ENCODE results near the gene ZNF322. TPM values are rescaled to one million over a fixed set of nuclear protein-coding genes. Genes with fewer than 3 reads are reported as not detected.

ZNF322 gene
- total RNA-seq, 1 donor from 2014 or later, result 9.1 TPM

- Mint-ChIP-seq H3K36me3 (ENCODE audit: low read depth) (peaks cover 43% of the 10 kb centered on the region), H3K27me3 (ENCODE audit: insufficient read depth) (no peaks in the 10 kb centered on the region), H3K4me3 (no peak overlapping the region), H3K9me3 (peaks cover 29% of the 10 kb centered on the region), H3K4me1 (ENCODE audit: low read depth) (peaks cover 15% of the 10 kb centered on the region), H3K27ac (no peak overlapping the region)
- intact Hi-C loops (cut with micrococcal nuclease), result no loop called here
- DNase-seq (ENCODE audit: low spot score), result no peak
These were observed 6.5 kb downstream of the ZNF322 start for GRCh38 chr6:26653007-26653406.

- Mint-ChIP-seq H3K4me1 (ENCODE audit: low read depth) (peaks cover 6% of the 10 kb centered on the region), H3K9me3 (peaks cover 40% of the 10 kb centered on the region), H3K4me3 (no peak overlapping the region), H3K27ac (no peak overlapping the region), H3K36me3 (ENCODE audit: low read depth) (peaks cover 36% of the 10 kb centered on the region), H3K27me3 (ENCODE audit: insufficient read depth) (no peaks in the 10 kb centered on the region)
- DNase-seq (ENCODE audit: low spot score), result no peak
- intact Hi-C loops (cut with micrococcal nuclease), result no loop called here
These were observed 8.3 kb downstream of the ZNF322 start for GRCh38 chr6:26651133-26651781.

- intact Hi-C loops (cut with micrococcal nuclease), result no loop called here
- no peaks in the 10 kb centered on the region for H3K27me3 Mint-ChIP-seq (ENCODE audit: insufficient read depth)
- no peaks in the 10 kb centered on the region for H3K4me1 Mint-ChIP-seq (ENCODE audit: low read depth)
- H3K9me3 Mint-ChIP-seq, result peaks cover 75% of the 10 kb centered on the region
- H3K36me3 Mint-ChIP-seq (ENCODE audit: low read depth), result peaks cover 48% of the 10 kb centered on the region
- no peak overlapping the region for H3K27ac Mint-ChIP-seq
- DNase-seq (ENCODE audit: low spot score), result no peak
- H3K4me3 Mint-ChIP-seq, result no peak overlapping the region
These were observed 13.5 kb downstream of the ZNF322 start for GRCh38 chr6:26646074-26646473.

GRCh38 chr6:26640806-26641205 lies 18.7 kb downstream of the ZNF322 start:
- Mint-ChIP-seq H3K27me3 (ENCODE audit: insufficient read depth) (no peaks in the 10 kb centered on the region), H3K4me1 (ENCODE audit: low read depth) (no peaks in the 10 kb centered on the region), H3K9me3 (peaks cover 58% of the 10 kb centered on the region), H3K4me3 (no peak overlapping the region), H3K36me3 (ENCODE audit: low read depth) (peaks cover 58% of the 10 kb centered on the region), H3K27ac (no peak overlapping the region)
- intact Hi-C loops (cut with micrococcal nuclease), result no loop called here
- no peak for DNase-seq (ENCODE audit: low spot score)

GRCh38 chr6:26629359-26629758 lies 30.2 kb downstream of the ZNF322 start:
- Mint-ChIP-seq H3K4me3 (no peak overlapping the region), H3K4me1 (ENCODE audit: low read depth) (no peaks in the 10 kb centered on the region), H3K9me3 (peaks cover 38% of the 10 kb centered on the region), H3K36me3 (ENCODE audit: low read depth) (peaks cover 8% of the 10 kb centered on the region), H3K27ac (no peak overlapping the region), H3K27me3 (ENCODE audit: insufficient read depth) (peaks cover 4% of the 10 kb centered on the region)
- intact Hi-C loops (cut with micrococcal nuclease), result no loop called here
- no peak for DNase-seq (ENCODE audit: low spot score)

- no peak for DNase-seq (ENCODE audit: low spot score)
- intact Hi-C loops (cut with micrococcal nuclease), result no loop called here
- no peak overlapping the region for H3K27ac Mint-ChIP-seq
- peaks cover 4% of the 10 kb centered on the region for H3K27me3 Mint-ChIP-seq (ENCODE audit: insufficient read depth)
- no peak overlapping the region for H3K4me3 Mint-ChIP-seq
- peaks cover 27% of the 10 kb centered on the region for H3K9me3 Mint-ChIP-seq
- H3K36me3 Mint-ChIP-seq (ENCODE audit: low read depth), result peaks cover 2% of the 10 kb centered on the region
- H3K4me1 Mint-ChIP-seq (ENCODE audit: low read depth), result no peaks in the 10 kb centered on the region
These were observed 31.7 kb downstream of the ZNF322 start for GRCh38 chr6:26627843-26628242.

- DNase-seq (ENCODE audit: low spot score), result no peak
- Mint-ChIP-seq H3K9me3 (peaks cover 19% of the 10 kb centered on the region), H3K27me3 (ENCODE audit: insufficient read depth) (peaks cover 4% of the 10 kb centered on the region), H3K27ac (no peak overlapping the region), H3K4me1 (ENCODE audit: low read depth) (no peaks in the 10 kb centered on the region), H3K4me3 (no peak overlapping the region), H3K36me3 (ENCODE audit: low read depth) (peaks cover 2% of the 10 kb centered on the region)
- intact Hi-C loops (cut with micrococcal nuclease), result no loop called here
These were observed 35.0 kb downstream of the ZNF322 start for GRCh38 chr6:26624557-26624956.

GRCh38 chr6:26623339-26623859 lies 36.1 kb downstream of the ZNF322 start:
- intact Hi-C loops (cut with micrococcal nuclease), result no loop called here
- no peak for DNase-seq (ENCODE audit: low spot score)
- H3K27me3 Mint-ChIP-seq (ENCODE audit: insufficient read depth), result peaks cover 1% of the 10 kb centered on the region
- no peaks in the 10 kb centered on the region for H3K4me1 Mint-ChIP-seq (ENCODE audit: low read depth)
- H3K4me3 Mint-ChIP-seq, result no peak overlapping the region
- no peak overlapping the region for H3K27ac Mint-ChIP-seq
- peaks cover 13% of the 10 kb centered on the region for H3K9me3 Mint-ChIP-seq
- peaks cover 2% of the 10 kb centered on the region for H3K36me3 Mint-ChIP-seq (ENCODE audit: low read depth)

GRCh38 chr6:26613689-26614683 lies 45.6 kb downstream of the ZNF322 start:
- intact Hi-C loops (cut with micrococcal nuclease), result no loop called here
- no peak for DNase-seq (ENCODE audit: low spot score)
- Mint-ChIP-seq H3K36me3 (ENCODE audit: low read depth) (no peaks in the 10 kb centered on the region), H3K27me3 (ENCODE audit: insufficient read depth) (peaks cover 39% of the 10 kb centered on the region), H3K9me3 (peaks cover 3% of the 10 kb centered on the region), H3K4me1 (ENCODE audit: low read depth) (peaks cover 9% of the 10 kb centered on the region), H3K4me3 (peak overlapping the region; percentile 74), H3K27ac (no peak overlapping the region)

GRCh38 chr6:26613201-26613600 lies 46.3 kb downstream of the ZNF322 start:
- H3K4me1 Mint-ChIP-seq (ENCODE audit: low read depth), result peaks cover 9% of the 10 kb centered on the region
- peaks cover 3% of the 10 kb centered on the region for H3K9me3 Mint-ChIP-seq
- DNase-seq (ENCODE audit: low spot score), result no peak
- no peak overlapping the region for H3K27ac Mint-ChIP-seq
- no peaks in the 10 kb centered on the region for H3K36me3 Mint-ChIP-seq (ENCODE audit: low read depth)
- intact Hi-C loops (cut with micrococcal nuclease), result no loop called here
- H3K27me3 Mint-ChIP-seq (ENCODE audit: insufficient read depth), result peaks cover 39% of the 10 kb centered on the region
- H3K4me3 Mint-ChIP-seq, result no peak overlapping the region

GRCh38 chr6:26611599-26611998 lies 47.9 kb downstream of the ZNF322 start:
- H3K36me3 Mint-ChIP-seq (ENCODE audit: low read depth), result no peaks in the 10 kb centered on the region
- peaks cover 18% of the 10 kb centered on the region for H3K4me1 Mint-ChIP-seq (ENCODE audit: low read depth)
- H3K27me3 Mint-ChIP-seq (ENCODE audit: insufficient read depth), result peaks cover 39% of the 10 kb centered on the region
- H3K4me3 Mint-ChIP-seq, result no peak overlapping the region
- H3K27ac Mint-ChIP-seq, result no peak overlapping the region
- intact Hi-C loops (cut with micrococcal nuclease), result no loop called here
- no peaks in the 10 kb centered on the region for H3K9me3 Mint-ChIP-seq
- no peak for DNase-seq (ENCODE audit: low spot score)

GRCh38 chr6:26609463-26609862 lies 50.1 kb downstream of the ZNF322 start:
- intact Hi-C loops (cut with micrococcal nuclease), result no loop called here
- Mint-ChIP-seq H3K27ac (no peak overlapping the region), H3K36me3 (ENCODE audit: low read depth) (no peaks in the 10 kb centered on the region), H3K4me3 (no peak overlapping the region), H3K9me3 (no peaks in the 10 kb centered on the region), H3K4me1 (ENCODE audit: low read depth) (peaks cover 18% of the 10 kb centered on the region), H3K27me3 (ENCODE audit: insufficient read depth) (peaks cover 30% of the 10 kb centered on the region)
- DNase-seq (ENCODE audit: low spot score), result no peak

Measured in activated T-helper 1 cell treated with anti-CD3 and anti-CD28 coated beads, Interleukin-12 subunit alpha, Interleukin-12 subunit beta, Interleukin-2, Interleukin-4 antibody, amounts not matched to agents 30 ng/mL and 10 ng/mL and 1 ng/mL, durations not matched to agents 14 hours and 24 hours and 36 hours (primary cell).